Fibroblast of skin of right quadriceps (primary cell): ENCODE results near the gene AFM.

Source experiments
- DNase-seq: peaks from one replicate; pipeline ENCODE4 v3.0.0-alpha.2; 2013

AFM gene

GRCh38 chr4:73481358-73481757 lies at the start of gene AFM:
Gene AFM (plus strand): TSS chr4:73481745. CDS start chr4:73481776, 31 bp downstream.
- no peak for DNase-seq

GRCh38 chr4:73431813-73432168 lies 49.8 kb upstream of the AFM start:
- no peak for DNase-seq

GRCh38 chr4:73432169-73433000 lies 49.2 kb upstream of the AFM start:
- no peak for DNase-seq

- DNase-seq: no peak
Measured at GRCh38 chr4:73433140-73433539, 48.4 kb upstream of the AFM start.

- DNase-seq: no peak
Measured at GRCh38 chr4:73434311-73434710, 47.2 kb upstream of the AFM start.

GRCh38 chr4:73435984-73436383 lies 45.6 kb upstream of the AFM start, which contains the start of gene AFP:
Gene AFP (plus strand): TSS chr4:73436221. CDS start chr4:73436263, 42 bp downstream.
- no peak for DNase-seq

- no peak for DNase-seq
Measured at GRCh38 chr4:73436674-73437557, 44.6 kb upstream of the AFM start.

DNA sequence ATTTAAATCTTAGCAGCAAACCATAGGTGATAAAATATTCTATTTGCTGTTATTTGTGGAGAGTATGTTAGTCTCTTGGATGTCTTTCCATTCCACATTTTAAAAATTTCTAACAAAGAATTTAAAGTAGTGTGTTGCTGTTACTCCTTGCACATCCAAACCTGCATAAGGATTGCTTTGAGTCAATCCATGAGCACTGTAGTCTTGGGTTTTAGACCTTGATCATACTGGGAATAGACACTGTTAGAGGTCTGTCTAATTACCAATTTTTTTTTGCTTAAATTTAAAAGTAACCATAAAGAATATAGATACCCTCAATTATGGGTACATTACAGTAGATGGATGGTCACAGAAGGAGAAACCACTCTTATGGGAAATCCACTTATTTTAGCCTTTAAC lies 44.0 kb upstream of the AFM start:
- DNase-seq: no peak

DNA sequence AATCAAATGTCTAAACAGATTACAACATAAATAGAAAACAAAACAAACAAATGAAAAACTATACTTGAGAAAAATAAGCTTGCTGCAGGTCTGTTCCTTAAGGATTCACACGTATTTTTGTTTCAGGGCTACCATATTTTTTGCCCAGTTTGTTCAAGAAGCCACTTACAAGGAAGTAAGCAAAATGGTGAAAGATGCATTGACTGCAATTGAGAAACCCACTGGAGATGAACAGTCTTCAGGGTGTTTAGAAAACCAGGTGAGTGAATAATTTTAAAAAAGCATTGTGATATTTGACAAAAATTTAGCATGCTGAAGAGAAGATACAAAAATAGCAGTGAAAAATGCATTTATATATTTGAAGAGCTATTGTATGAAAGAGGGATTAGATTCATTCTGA lies 43.5 kb upstream of the AFM start:
- no peak for DNase-seq

DNA sequence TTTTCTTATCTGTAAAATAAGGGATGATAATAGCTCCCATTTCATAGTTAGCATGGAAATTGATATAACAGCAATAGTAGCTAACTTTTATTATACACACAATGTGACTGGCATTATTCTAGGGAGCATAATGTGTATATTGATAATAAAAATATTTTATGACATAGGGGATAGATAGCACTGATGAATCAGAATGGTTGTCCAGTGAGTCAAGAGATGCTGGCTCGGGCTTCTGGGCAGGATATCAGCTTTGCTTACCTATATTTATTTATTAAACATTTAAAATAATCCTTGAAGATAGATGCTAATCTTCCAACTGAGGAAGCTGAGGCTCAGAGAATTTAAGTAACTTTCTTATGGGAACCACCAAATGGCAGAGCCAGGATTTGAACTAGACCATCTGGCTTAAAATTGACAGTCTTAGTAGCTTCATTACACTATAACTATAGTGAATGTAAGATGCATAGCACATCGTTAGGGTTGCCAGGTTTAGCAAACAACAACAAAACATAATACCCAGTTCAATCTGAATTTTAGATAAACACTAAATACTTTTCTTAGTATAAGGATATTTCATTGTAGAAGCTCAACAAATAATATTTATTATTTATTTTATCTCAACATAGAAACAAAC lies 42.8 kb upstream of the AFM start:
- no peak for DNase-seq

GRCh38 chr4:73439445-73439844 lies 42.1 kb upstream of the AFM start:
- DNase-seq: no peak

DNA sequence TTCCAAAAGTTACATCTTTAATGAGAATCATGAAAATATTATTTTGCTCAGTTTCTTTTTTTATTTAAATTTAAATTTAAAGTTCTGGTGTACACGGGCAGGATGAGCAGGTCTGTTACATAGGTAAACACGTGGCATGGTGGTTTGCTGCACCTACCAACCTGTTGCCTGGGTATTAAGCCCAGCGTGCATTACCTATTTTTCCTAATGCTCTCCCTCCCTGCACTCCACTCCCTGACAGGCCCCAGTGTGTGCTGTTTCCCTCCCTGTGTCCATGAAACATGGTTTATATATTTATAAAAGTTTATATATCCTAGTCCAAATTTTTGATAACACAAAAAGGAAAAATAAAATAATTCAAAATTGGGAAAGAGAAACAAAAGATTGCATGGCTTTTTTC lies 41.6 kb upstream of the AFM start:
- no peak for DNase-seq

- DNase-seq: no peak
Measured at GRCh38 chr4:73440653-73441052, 40.9 kb upstream of the AFM start.

DNA sequence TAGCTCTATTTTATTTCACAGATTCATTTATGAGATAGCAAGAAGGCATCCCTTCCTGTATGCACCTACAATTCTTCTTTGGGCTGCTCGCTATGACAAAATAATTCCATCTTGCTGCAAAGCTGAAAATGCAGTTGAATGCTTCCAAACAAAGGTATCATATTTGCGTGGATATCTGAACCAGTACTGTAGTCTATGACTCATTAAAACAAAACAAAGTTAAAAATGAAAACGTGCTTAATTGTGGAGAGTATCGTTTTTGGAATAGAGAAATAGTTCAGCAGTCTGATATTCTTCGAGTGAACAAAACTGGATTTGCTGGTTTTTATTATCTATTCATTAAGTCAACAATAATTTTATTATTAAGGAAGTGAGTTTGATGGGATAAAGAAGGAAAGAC lies 39.3 kb upstream of the AFM start:
- no peak for DNase-seq

DNA sequence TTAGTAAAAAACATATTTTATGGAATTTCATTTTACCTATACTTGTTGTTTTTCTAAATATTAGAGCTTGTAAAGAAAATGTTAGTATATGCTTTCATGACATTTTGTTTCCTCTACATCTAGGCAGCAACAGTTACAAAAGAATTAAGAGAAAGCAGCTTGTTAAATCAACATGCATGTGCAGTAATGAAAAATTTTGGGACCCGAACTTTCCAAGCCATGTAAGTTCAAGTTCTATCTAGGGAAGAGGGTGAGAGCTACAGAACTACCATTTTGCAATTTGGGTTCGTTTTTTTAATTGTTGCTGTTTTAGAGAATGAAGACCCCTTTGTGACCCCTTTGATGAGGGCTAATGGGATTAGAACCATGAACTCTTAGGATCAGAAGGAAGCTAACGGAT lies 38.3 kb upstream of the AFM start:
- DNase-seq: no peak

- DNase-seq: no peak
Measured at GRCh38 chr4:73445383-73446335, 35.9 kb upstream of the AFM start.

- DNase-seq: peak; percentile 36
Measured at GRCh38 chr4:73446336-73446938, 35.1 kb upstream of the AFM start.

DNA sequence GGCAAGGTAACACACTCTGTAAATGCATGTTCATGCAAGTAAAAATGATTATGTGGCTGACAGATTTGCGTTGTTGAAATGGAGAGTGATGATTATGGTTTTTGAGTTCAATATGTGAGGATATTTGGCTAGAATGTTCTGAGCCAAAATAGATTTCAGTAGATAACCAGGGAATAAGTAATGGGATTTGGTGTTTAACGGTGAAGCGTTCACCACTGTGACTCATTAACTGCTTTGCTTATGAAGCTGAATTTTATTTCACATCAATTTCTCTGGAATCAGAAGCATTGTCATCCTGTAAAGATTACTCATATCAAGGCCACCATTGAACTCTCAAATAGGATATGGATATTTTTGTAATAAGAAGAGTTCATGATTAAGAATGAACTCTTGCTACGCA lies 33.9 kb upstream of the AFM start:
- DNase-seq: peak; percentile 54

DNA sequence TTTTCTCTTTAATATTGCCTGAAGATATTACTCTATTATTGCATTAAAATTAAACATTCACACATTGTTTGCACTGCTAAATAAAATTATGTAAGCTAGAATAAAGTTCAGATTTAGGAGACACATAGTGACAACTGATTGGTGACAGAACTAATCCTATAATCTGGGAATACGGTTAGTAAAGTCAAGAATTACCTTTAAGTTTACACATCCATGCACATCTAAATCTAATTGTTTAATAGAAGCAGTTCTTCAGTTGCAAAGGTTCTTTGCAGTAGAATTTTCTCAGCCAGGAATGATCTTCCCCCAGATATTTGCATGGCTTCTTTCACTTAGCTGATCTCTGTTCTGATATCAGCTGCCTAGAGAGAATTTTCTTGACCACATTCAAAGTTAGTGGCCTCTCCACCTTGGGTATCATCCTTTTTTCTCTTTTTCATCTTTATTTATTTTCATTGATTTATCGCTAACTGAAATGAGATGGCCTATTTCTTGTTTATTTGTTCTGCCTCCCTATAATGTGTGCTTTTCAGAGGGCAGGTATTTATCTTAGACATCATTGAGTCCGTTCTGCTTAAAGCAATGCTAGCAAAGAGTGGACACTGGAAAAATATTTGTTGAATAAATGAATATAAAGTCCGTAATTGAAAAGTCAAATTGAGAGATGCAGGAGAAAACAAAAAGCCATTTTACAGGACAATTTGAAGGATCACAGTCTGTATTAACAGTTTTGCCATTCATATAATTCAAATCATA lies 32.9 kb upstream of the AFM start:
- no peak for DNase-seq

DNA sequence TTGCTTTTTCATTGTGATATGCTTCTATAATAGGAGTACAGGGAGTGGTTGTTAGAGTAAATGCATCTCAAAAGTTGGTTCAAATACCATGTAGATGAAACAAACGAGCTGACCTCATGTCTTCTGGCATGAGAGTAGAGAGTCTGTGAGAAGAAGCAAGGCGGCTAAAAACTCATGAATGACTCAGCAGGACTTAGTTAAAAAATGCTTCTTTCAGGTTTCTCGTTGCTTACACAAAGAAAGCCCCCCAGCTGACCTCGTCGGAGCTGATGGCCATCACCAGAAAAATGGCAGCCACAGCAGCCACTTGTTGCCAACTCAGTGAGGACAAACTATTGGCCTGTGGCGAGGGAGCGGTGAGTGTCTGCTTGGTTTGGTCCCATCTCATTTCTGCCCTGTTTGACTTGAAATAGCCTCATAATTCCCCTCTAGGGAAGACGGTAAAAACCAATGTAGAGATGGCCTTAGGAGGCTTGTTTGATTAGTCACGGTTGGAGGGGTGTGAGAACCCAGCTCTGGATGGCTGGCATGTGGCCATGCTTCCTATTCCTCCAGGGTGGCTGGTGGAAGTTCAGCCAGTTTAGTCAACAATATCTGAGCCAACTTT lies 31.0 kb upstream of the AFM start:
- DNase-seq: peak; percentile 90

DNA sequence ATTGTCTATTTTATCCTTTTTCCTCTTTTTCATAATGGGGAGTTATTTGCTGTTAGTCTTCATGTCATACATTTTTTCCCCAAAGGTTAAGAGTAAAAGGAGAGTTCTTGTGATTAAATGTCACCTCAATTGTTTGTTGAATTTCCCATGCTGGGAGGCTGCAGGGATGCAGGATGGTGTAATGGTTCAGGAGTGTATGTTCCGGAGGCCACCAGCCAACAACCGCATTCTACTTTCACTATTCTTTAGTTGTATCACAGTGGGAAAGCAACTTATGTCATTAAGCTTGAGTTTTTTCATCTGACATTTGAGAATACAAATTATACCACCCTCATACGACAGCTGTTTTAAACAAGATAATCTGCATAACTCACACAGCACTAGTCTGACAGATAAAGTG lies 30.1 kb upstream of the AFM start:
- DNase-seq: peak; percentile 14
